Measurements from ENCODE around the gene CYP51A1. TPM values are rescaled to one million over a fixed set of nuclear protein-coding genes. Genes with fewer than 3 reads are reported as not detected.
A peak's percentile ranks its signal among the peaks of the same experiment; 100 is the strongest.

Gene CYP51A1
- total and polyA plus RNA-seq, 2 of the 13 experiments (the other 11 are each of a cell fraction or from before 2014, with no cell fraction given), result 15.4 to 260 TPM

GRCh38 chr7:92135052-92135889 is 994 bp upstream of the CYP51A1 start (continued):
- TF ChIP-seq CC2D1A (CRISPR knock-in tag; IDR thresholded peaks at IDR 0.05) (no peak), RFX3 (CRISPR knock-in tag; IDR thresholded peaks at IDR 0.05) (peak; percentile 45; the same call in 1 of the 2 replicates), HDAC1 (CRISPR knock-in tag; IDR thresholded peaks at IDR 0.05) (0 out of 2 replicates have a peak, but pooled peaks have one; percentile 19), ZBTB7A (CRISPR knock-in tag; IDR thresholded peaks at IDR 0.05) (no peak), SIN3A (IDR thresholded peaks at IDR 0.05; ENCODE audit: borderline replicate concordance, low read depth, low read length) (0 out of 2 replicates have a peak, but pooled peaks have one; percentile 9), ZSCAN30 (CRISPR knock-in tag; IDR thresholded peaks at IDR 0.05) (0 out of 2 replicates have a peak, but pooled peaks have one; percentile 50), ZNF557 (CRISPR knock-in tag; IDR thresholded peaks at IDR 0.05) (0 out of 2 replicates have a peak, but pooled peaks have one; percentile 27), SNAPC2 (CRISPR knock-in tag; IDR thresholded peaks at IDR 0.05) (no peak), ZNF615 (CRISPR knock-in tag; IDR thresholded peaks at IDR 0.05; ENCODE audit: borderline replicate concordance) (no peak), ZNF652 (CRISPR knock-in tag; IDR thresholded peaks at IDR 0.05; ENCODE audit: borderline replicate concordance, low read depth) (peak; percentile 83), HOXA9 (CRISPR knock-in tag; IDR thresholded peaks at IDR 0.05; ENCODE audit: borderline replicate concordance) (0 out of 2 replicates have a peak, but pooled peaks have one; percentile 33), TFE3 (CRISPR knock-in tag; IDR thresholded peaks at IDR 0.05) (no peak)
- TF ChIP-seq, protein P1, sequence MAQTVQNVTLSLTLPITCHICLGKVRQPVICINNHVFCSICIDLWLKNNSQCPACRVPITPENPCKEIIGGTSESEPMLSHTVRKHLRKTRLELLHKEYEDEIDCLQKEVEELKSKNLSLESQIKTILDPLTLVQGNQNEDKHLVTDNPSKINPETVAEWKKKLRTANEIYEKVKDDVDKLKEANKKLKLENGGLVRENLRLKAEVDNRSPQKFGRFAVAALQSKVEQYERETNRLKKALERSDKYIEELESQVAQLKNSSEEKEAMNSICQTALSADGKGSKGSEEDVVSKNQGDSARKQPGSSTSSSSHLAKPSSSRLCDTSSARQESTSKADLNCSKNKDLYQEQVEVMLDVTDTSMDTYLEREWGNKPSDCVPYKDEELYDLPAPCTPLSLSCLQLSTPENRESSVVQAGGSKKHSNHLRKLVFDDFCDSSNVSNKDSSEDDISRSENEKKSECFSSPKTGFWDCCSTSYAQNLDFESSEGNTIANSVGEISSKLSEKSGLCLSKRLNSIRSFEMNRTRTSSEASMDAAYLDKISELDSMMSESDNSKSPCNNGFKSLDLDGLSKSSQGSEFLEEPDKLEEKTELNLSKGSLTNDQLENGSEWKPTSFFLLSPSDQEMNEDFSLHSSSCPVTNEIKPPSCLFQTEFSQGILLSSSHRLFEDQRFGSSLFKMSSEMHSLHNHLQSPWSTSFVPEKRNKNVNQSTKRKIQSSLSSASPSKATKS (CRISPR knock-in tag; IDR thresholded peaks at IDR 0.05), result peak; percentile 5; the same call in 1 of the 2 replicates
- TF ChIP-seq, protein P2, sequence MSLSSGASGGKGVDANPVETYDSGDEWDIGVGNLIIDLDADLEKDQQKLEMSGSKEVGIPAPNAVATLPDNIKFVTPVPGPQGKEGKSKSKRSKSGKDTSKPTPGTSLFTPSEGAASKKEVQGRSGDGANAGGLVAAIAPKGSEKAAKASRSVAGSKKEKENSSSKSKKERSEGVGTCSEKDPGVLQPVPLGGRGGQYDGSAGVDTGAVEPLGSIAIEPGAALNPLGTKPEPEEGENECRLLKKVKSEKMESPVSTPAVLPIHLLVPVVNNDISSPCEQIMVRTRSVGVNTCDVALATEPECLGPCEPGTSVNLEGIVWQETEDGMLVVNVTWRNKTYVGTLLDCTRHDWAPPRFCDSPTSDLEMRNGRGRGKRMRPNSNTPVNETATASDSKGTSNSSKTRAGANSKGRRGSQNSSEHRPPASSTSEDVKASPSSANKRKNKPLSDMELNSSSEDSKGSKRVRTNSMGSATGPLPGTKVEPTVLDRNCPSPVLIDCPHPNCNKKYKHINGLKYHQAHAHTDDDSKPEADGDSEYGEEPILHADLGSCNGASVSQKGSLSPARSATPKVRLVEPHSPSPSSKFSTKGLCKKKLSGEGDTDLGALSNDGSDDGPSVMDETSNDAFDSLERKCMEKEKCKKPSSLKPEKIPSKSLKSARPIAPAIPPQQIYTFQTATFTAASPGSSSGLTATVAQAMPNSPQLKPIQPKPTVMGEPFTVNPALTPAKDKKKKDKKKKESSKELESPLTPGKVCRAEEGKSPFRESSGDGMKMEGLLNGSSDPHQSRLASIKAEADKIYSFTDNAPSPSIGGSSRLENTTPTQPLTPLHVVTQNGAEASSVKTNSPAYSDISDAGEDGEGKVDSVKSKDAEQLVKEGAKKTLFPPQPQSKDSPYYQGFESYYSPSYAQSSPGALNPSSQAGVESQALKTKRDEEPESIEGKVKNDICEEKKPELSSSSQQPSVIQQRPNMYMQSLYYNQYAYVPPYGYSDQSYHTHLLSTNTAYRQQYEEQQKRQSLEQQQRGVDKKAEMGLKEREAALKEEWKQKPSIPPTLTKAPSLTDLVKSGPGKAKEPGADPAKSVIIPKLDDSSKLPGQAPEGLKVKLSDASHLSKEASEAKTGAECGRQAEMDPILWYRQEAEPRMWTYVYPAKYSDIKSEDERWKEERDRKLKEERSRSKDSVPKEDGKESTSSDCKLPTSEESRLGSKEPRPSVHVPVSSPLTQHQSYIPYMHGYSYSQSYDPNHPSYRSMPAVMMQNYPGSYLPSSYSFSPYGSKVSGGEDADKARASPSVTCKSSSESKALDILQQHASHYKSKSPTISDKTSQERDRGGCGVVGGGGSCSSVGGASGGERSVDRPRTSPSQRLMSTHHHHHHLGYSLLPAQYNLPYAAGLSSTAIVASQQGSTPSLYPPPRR (CRISPR knock-in tag; IDR thresholded peaks at IDR 0.05; ENCODE audit: borderline replicate concordance), result 0 out of 2 replicates have a peak, but pooled peaks have one; percentile 18
- TF ChIP-seq, protein P3, sequence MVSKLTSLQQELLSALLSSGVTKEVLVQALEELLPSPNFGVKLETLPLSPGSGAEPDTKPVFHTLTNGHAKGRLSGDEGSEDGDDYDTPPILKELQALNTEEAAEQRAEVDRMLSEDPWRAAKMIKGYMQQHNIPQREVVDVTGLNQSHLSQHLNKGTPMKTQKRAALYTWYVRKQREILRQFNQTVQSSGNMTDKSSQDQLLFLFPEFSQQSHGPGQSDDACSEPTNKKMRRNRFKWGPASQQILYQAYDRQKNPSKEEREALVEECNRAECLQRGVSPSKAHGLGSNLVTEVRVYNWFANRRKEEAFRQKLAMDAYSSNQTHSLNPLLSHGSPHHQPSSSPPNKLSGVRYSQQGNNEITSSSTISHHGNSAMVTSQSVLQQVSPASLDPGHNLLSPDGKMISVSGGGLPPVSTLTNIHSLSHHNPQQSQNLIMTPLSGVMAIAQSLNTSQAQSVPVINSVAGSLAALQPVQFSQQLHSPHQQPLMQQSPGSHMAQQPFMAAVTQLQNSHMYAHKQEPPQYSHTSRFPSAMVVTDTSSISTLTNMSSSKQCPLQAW (CRISPR knock-in tag; IDR thresholded peaks at IDR 0.05), result no peak

Measured in HepG2 (cell line).